GM06990 (cell line): ENCODE data around the gene DLG2.

Source experiments
- DNase-seq: peaks from one replicate; pipeline ENCODE4 v3.0.0-alpha.2; 2011; ENCODE audit not compliant: insufficient read length; ENCODE audit errors: extremely low read depth
- H3K27me3 ChIP-seq: replicated peaks from 2 replicates; pipeline ENCODE4 v1.6.0; 2011; ENCODE audit warnings: low read length; ENCODE audit not compliant: control insufficient read depth, insufficient read depth
- H3K36me3 ChIP-seq: 2 replicates; pipeline ENCODE4 v1.5.1; 2011; ENCODE audit warnings: low read length; ENCODE audit not compliant: control insufficient read depth, insufficient read depth
- H3K4me3 ChIP-seq: replicated peaks from 2 replicates; pipeline ENCODE4 v1.5.1; 2011; ENCODE audit warnings: low read depth, mild to moderate bottlenecking, control low read depth, low read length
- CTCF ChIP-seq: IDR thresholded peaks from 2 replicates; pipeline ENCODE4 v1.5.1; 2011; ENCODE audit warnings: low read length, control low read depth, mild to moderate bottlenecking, inconsistent platforms; ENCODE audit not compliant: insufficient read depth, poor library complexity, severe bottlenecking

Gene DLG2

GRCh38 chr11:84612645-84613044 is 1014.5 kb downstream of the DLG2 start:
- no peaks in the 10 kb centered on the region for H3K27me3 ChIP-seq
- TF ChIP-seq CTCF: no peak
- no peaks in the 10 kb centered on the region for H3K36me3 ChIP-seq
- no peak for DNase-seq
- H3K4me3 ChIP-seq: no peak overlapping the region

GRCh38 chr11:84608837-84609196 is 1018.3 kb downstream of the DLG2 start:
- DNase-seq: no peak
- H3K36me3 ChIP-seq: no peaks in the 10 kb centered on the region
- H3K4me3 ChIP-seq: no peak overlapping the region
- no peaks in the 10 kb centered on the region for H3K27me3 ChIP-seq
- no peak for TF ChIP-seq CTCF

GRCh38 chr11:84607975-84608836 is 1018.9 kb downstream of the DLG2 start:
- Histone ChIP-seq H3K27me3 (no peaks in the 10 kb centered on the region), H3K36me3 (no peaks in the 10 kb centered on the region), H3K4me3 (no peak overlapping the region)
- TF ChIP-seq CTCF: no peak
- DNase-seq: no peak

- no peak for TF ChIP-seq CTCF
- DNase-seq: no peak
These were observed 1032.5 kb downstream of the DLG2 start for GRCh38 chr11:84594602-84595001.

GRCh38 chr11:84590106-84590505 is 1037.0 kb downstream of the DLG2 start:
- DNase-seq: no peak
- Histone ChIP-seq H3K4me3 (no peak overlapping the region), H3K27me3 (no peaks in the 10 kb centered on the region), H3K36me3 (no peaks in the 10 kb centered on the region)
- no peak for TF ChIP-seq CTCF

More at GRCh38 chr11:84594602-84595001, 1032.5 kb downstream of the DLG2 start:
- H3K4me3 ChIP-seq: no peak overlapping the region
- H3K27me3 ChIP-seq: no peaks in the 10 kb centered on the region
- H3K36me3 ChIP-seq: no peaks in the 10 kb centered on the region
